ENCODE results near the gene UPK1A.

- TF ChIP-seq CTCF (IDR thresholded peaks at IDR 0.05), result no peak
- TF ChIP-seq POLR2A (IDR thresholded peaks at IDR 0.05), result no peak
These were observed 2.3 kb upstream of the UPK1A start for GRCh38 chr19:35663981-35664380.

Data from body of pancreas (tissue), 4 donors.